AG04449 (cell line): ENCODE measurements around the gene UNC13C.

Experiments
- CTCF ChIA-PET: fragments of 350-600 bp; formaldehyde crosslinking; extraction: SDS; loops from one replicate; lab custom pipeline; 2021; ENCODE audit warnings: antibody characterized with exemption; lab: Yijun Ruan, JAX
- POLR2A ChIA-PET: fragments of 400-600, 350-600 bp; formaldehyde crosslinking; extraction: SDS; loops from one replicate; lab custom pipeline; 2020; ENCODE audit warnings: antibody characterized with exemption, inconsistent platforms; lab: Yijun Ruan, JAX
- DNase-seq: peaks from one replicate; pipeline ENCODE4 v3.0.0-alpha.2; 2010; ENCODE audit warnings: low read depth, low spot score
- H3K4me3 ChIP-seq: 2 replicates; pipeline ENCODE4 v1.5.1; 2011; ENCODE audit warnings: low read depth, mild to moderate bottlenecking, control low read depth, low read length
- CTCF ChIP-seq: IDR thresholded peaks from one replicate; pipeline ENCODE4 v1.5.1; 2011; ENCODE audit warnings: mild to moderate bottlenecking, moderate library complexity, low read length, control low read depth, inconsistent platforms; ENCODE audit not compliant: insufficient read depth; ENCODE audit errors: missing control alignments

UNC13C gene

DNA sequence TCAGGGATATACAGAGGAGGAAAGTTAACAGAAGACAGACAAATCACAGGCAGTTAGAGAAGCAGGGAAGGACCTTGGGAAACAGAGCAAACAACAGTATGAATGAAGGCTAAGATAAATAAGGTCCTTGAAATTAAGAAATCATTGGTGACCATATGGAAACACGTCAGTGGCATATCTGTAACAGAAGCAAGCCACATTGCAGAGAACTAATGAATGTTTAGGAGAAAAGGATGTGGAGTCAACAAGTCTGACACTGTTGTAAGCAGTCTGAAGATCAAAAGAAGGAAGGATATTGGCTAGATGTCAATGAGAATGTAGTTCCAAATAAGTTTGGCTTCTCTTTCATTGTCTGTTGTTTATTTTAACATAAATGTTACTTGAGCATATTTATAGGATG is 542.4 kb downstream of the UNC13C start:
- no peak for TF ChIP-seq CTCF
- CTCF ChIA-PET, result no interaction called here
- DNase-seq, result no peak
- no peak overlapping the region for H3K4me3 ChIP-seq
- POLR2A ChIA-PET, result no interaction called here

DNA sequence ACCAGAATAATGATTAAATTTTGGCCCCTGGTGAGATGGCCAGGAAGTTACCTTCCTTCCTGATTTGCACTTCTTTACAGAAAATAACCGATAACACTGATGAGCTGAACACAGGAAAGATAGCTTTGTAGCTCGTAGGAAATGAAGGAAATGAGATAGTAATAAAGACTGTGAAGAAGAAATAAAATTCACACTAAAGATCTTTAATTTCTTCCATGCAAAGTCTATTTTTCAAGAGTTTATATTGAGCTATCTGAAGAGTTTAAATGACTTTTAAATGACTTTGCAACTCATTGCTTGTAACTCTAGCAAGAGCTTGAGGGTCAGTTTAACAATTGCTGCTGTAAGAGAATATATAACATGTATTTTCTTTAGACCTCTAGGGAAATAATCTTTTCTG is 543.0 kb downstream of the UNC13C start:
- no peak overlapping the region for H3K4me3 ChIP-seq
- DNase-seq, result no peak
- TF ChIP-seq CTCF, result no peak
- ChIA-PET CTCF (no interaction called here), POLR2A (no interaction called here)

- no peak for TF ChIP-seq CTCF
- POLR2A ChIA-PET, result no interaction called here
- CTCF ChIA-PET, result no interaction called here
- no peak overlapping the region for H3K4me3 ChIP-seq
- no peak for DNase-seq
Observed at GRCh38 chr15:54528021-54528420, 549.8 kb downstream of the UNC13C start.

GRCh38 chr15:54540721-54541120 is 562.5 kb downstream of the UNC13C start:
- POLR2A ChIA-PET, result no interaction called here
- CTCF ChIA-PET, result no interaction called here
- no peak overlapping the region for H3K4me3 ChIP-seq

GRCh38 chr15:54547491-54547890 is 569.2 kb downstream of the UNC13C start:
- TF ChIP-seq CTCF, result no peak
- H3K4me3 ChIP-seq, result no peak overlapping the region
- CTCF ChIA-PET, result no interaction called here
- no peak for DNase-seq
- POLR2A ChIA-PET, result no interaction called here

More at GRCh38 chr15:54540721-54541120, 562.5 kb downstream of the UNC13C start:
- no peak for TF ChIP-seq CTCF
- DNase-seq, result no peak

- H3K4me3 ChIP-seq, result no peak overlapping the region
- TF ChIP-seq CTCF, result no peak
- DNase-seq, result no peak
- CTCF ChIA-PET, result no interaction called here
- POLR2A ChIA-PET, result no interaction called here
Observed at GRCh38 chr15:54550954-54551353, 572.7 kb downstream of the UNC13C start.
